Measurements from ENCODE around the gene MASP2. TPM values are rescaled to one million over a fixed set of nuclear protein-coding genes. Genes with fewer than 3 reads are reported as not detected.
"Not testable (repeated sequence)": the region's sequence is repeated elsewhere in the genome, so short reads cannot be mapped to it uniquely, and the experiment has no call there.

Gene MASP2
- polyA plus RNA-seq (2011; rRNA removed) (0.07 TPM in 1 of 2 replicates, not detected in the other), polyA plus RNA-seq (2017; fragmentation: RNase III; extraction: RNeasy Plus Mini Kit Qiagen cat#74134 plus additional on column Dnase treatment) (0.08 to 0.25 TPM (median 0.12 TPM) in 3 replicates), polyA minus RNA-seq (2011; rRNA and poly(A)+ RNA removed) (not detected in 2 replicates)
- polyA plus RNA-seq (2012; cell fraction: cytosol; rRNA removed): 0.19 and 0.21 TPM in 2 replicates
- polyA plus RNA-seq (2012; cell fraction: nucleus; rRNA removed): 1.2 and 1.7 TPM in 2 replicates

DNA sequence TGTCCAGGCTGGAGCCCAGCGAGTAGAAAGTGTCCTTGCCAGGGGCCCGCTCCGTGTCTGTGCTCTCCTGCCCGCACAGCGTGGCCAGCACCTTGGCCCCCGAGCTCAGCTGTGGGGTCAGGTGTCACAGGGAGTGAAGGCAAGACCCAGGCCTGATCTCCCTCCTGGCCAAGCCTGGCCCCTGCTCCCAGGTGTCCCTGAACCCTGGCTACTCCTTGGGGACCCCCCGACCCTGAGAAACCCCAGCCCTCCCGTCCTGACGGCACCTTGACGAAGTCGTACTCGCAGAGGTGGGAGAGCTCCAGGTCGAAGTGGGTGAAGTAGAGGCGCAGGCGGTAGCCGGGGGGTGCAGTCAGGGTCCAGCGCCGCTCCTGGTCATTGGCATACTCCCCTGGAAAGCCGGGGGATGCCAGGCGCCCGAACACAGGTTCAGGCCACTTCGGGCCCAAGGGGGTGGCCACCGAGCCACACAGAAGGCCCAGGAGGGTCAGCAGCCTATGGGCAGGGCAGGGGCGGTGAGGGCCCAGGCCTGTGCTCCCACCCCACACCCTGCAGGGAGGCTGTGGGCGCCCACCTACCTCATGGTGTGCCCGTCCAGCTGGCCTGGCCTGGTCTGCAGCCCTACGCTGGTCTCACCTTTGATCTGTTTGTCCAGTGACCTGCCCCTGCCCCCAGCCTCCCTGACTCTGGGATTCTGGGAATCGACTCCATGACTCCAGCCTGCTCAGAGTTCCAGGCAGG, at the start of gene MASP2:
TSS of gene MASP2 (minus strand) at position 615 of the 741 bp plus-strand sequence. CDS start at position 583, 32 bp downstream.
- H3K9me3 ChIP-seq: no peaks in the 10 kb centered on the region
- ChIA-PET POLR2A (no interaction called here), CTCF (interaction anchor here (5.6 kb wide), 1 partner anchor 10 kb away, joined by 59 read pairs; no protein-coding TSS in a partner anchor)
- TF ChIP-seq KDM1A (IDR thresholded peaks at IDR 0.05; ENCODE audit: low read depth): no peak
- no peak for TF ChIP-seq HEYL (CRISPR knock-in tag; IDR thresholded peaks at IDR 0.05)
- TF ChIP-seq NFE2L2 (conservative IDR thresholded peaks at IDR 0.05; ENCODE audit: low read length): no peak
- TF ChIP-seq FOSL2 (IDR thresholded peaks at IDR 0.05): no peak
- no peak for TF ChIP-seq FOSL2 (CRISPR knock-in tag; IDR thresholded peaks at IDR 0.05)
- no peak for TF ChIP-seq ATOH8 (CRISPR knock-in tag; IDR thresholded peaks at IDR 0.05; ENCODE audit: low read depth)
- no peak for TF ChIP-seq RARB (CRISPR knock-in tag; IDR thresholded peaks at IDR 0.05)
- TF ChIP-seq POLR2A (IDR thresholded peaks at IDR 0.05; ENCODE audit: low read length): no peak
- TF ChIP-seq ELK1 (IDR thresholded peaks at IDR 0.05; ENCODE audit: low read depth, low read length): no peak
- FAIRE-seq (no peak), ATAC-seq (no peak), DNase-seq (ENCODE audit: low read depth in 1 of 2, low spot score in 1 of 2) (no peak)
- H3K4me1 ChIP-seq: no peaks in the 10 kb centered on the region
- H3K4me3 ChIP-seq: no peak within 1 kb of the TSS
- H3K4me2 ChIP-seq: no peak within 1 kb of the TSS
- WGBS (ENCODE audit: missing lambda C conversion rate): 92% methylated on average over 15 of the region's 28 CpGs
- no peak within 1 kb of the TSS for H3K27ac ChIP-seq

GRCh38 chr1:11083784-11084183, 36.7 kb upstream of the MASP2 start:
- POLR2A ChIA-PET; H3K9me3 ChIP-seq; H3K4me3 ChIP-seq; DNase-seq (ENCODE audit: low read depth in 1 of 2, low spot score in 1 of 2); FAIRE-seq; CTCF ChIA-PET; ATAC-seq; H3K27ac ChIP-seq; H3K4me2 ChIP-seq; H3K4me1 ChIP-seq: not testable (repeated sequence)
- 63% methylated on average over 3 of the region's 3 CpGs for WGBS (ENCODE audit: missing lambda C conversion rate)

DNA sequence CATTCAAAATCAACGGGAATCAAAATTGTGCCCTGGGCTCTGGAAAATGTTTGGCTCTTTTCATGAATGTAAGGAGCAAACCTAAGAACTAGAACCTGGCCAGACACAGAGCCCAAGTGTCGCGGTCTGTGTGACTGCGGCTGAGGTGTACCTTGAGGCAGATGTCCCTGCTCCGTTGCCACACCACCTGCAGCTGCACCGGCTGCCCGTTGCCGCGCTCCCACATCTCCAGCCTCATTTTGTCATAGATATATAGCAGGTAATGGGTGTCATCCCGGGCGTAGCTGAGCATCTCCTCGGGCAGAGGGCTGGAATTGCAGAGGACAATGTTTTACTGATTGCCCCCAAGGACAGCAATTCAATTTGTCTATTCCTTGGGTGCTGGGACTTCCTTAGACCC, 33.9 kb upstream of the MASP2 start:
- H3K9me3 ChIP-seq: no peaks in the 10 kb centered on the region
- no peak overlapping the region for H3K27ac ChIP-seq
- no peak for FAIRE-seq
- TF ChIP-seq ZFP36 (IDR thresholded peaks at IDR 0.05; ENCODE audit: borderline replicate concordance, partially characterized antibody) (no peak), POLR2AphosphoS2 (conservative IDR thresholded peaks at IDR 0.05; ENCODE audit: low read length) (no peak), HOXB5 (CRISPR knock-in tag; IDR thresholded peaks at IDR 0.05) (no peak), TP53 (CRISPR knock-in tag; IDR thresholded peaks at IDR 0.05) (no peak), ELK1 (IDR thresholded peaks at IDR 0.05; ENCODE audit: low read depth, low read length) (no peak), MAFK (IDR thresholded peaks at IDR 0.05; ENCODE audit: partially characterized antibody) (no peak), POLR2A (IDR thresholded peaks at IDR 0.05; ENCODE audit: low read length) (no peak), CBX8 (IDR thresholded peaks at IDR 0.05) (no peak), SREBF2 (IDR thresholded peaks at IDR 0.05) (no peak), NPAS2 (CRISPR knock-in tag; IDR thresholded peaks at IDR 0.05; ENCODE audit: borderline replicate concordance) (no peak)
- TF ChIP-seq, protein P1, sequence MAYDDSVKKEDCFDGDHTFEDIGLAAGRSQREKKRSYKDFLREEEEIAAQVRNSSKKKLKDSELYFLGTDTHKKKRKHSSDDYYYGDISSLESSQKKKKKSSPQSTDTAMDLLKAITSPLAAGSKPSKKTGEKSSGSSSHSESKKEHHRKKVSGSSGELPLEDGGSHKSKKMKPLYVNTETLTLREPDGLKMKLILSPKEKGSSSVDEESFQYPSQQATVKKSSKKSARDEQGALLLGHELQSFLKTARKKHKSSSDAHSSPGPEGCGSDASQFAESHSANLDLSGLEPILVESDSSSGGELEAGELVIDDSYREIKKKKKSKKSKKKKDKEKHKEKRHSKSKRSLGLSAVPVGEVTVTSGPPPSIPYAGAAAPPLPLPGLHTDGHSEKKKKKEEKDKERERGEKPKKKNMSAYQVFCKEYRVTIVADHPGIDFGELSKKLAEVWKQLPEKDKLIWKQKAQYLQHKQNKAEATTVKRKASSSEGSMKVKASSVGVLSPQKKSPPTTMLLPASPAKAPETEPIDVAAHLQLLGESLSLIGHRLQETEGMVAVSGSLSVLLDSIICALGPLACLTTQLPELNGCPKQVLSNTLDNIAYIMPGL (CRISPR knock-in tag; IDR thresholded peaks at IDR 0.05; ENCODE audit: borderline replicate concordance): no peak
- TF ChIP-seq, protein P2, sequence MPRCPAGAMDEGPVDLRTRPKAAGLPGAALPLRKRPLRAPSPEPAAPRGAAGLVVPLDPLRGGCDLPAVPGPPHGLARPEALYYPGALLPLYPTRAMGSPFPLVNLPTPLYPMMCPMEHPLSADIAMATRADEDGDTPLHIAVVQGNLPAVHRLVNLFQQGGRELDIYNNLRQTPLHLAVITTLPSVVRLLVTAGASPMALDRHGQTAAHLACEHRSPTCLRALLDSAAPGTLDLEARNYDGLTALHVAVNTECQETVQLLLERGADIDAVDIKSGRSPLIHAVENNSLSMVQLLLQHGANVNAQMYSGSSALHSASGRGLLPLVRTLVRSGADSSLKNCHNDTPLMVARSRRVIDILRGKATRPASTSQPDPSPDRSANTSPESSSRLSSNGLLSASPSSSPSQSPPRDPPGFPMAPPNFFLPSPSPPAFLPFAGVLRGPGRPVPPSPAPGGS (IDR thresholded peaks at IDR 0.05): no peak
- TF ChIP-seq, protein P3, sequence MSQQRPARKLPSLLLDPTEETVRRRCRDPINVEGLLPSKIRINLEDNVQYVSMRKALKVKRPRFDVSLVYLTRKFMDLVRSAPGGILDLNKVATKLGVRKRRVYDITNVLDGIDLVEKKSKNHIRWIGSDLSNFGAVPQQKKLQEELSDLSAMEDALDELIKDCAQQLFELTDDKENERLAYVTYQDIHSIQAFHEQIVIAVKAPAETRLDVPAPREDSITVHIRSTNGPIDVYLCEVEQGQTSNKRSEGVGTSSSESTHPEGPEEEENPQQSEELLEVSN (IDR thresholded peaks at IDR 0.05; ENCODE audit: borderline replicate concordance, low read depth): no peak
- TF ChIP-seq, protein P4, sequence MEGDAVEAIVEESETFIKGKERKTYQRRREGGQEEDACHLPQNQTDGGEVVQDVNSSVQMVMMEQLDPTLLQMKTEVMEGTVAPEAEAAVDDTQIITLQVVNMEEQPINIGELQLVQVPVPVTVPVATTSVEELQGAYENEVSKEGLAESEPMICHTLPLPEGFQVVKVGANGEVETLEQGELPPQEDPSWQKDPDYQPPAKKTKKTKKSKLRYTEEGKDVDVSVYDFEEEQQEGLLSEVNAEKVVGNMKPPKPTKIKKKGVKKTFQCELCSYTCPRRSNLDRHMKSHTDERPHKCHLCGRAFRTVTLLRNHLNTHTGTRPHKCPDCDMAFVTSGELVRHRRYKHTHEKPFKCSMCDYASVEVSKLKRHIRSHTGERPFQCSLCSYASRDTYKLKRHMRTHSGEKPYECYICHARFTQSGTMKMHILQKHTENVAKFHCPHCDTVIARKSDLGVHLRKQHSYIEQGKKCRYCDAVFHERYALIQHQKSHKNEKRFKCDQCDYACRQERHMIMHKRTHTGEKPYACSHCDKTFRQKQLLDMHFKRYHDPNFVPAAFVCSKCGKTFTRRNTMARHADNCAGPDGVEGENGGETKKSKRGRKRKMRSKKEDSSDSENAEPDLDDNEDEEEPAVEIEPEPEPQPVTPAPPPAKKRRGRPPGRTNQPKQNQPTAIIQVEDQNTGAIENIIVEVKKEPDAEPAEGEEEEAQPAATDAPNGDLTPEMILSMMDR (IDR thresholded peaks at IDR 0.05): no peak
- TF ChIP-seq, protein P5, sequence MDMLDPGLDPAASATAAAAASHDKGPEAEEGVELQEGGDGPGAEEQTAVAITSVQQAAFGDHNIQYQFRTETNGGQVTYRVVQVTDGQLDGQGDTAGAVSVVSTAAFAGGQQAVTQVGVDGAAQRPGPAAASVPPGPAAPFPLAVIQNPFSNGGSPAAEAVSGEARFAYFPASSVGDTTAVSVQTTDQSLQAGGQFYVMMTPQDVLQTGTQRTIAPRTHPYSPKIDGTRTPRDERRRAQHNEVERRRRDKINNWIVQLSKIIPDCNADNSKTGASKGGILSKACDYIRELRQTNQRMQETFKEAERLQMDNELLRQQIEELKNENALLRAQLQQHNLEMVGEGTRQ (IDR thresholded peaks at IDR 0.05): no peak
- no peak for ATAC-seq
- no peaks in the 10 kb centered on the region for H3K4me1 ChIP-seq
- POLR2A ChIA-PET: no interaction called here
- no peak overlapping the region for H3K4me3 ChIP-seq
- no peak for DNase-seq (ENCODE audit: low read depth in 1 of 2, low spot score in 1 of 2)
- 85% methylated on average over 11 of the region's 12 CpGs for WGBS (ENCODE audit: missing lambda C conversion rate)
- CTCF ChIA-PET: interaction anchor here (0.8 kb wide), 2 partner anchors 20 to 43 kb away, joined by 3 read pairs; no protein-coding TSS in a partner anchor
- no peak overlapping the region for H3K4me2 ChIP-seq

All from A549 (cell line).